ENCODE data around the gene IL20RB. TPM values are rescaled to one million over a fixed set of nuclear protein-coding genes. Genes with fewer than 3 reads are reported as not detected.

The IL20RB gene, protein sequence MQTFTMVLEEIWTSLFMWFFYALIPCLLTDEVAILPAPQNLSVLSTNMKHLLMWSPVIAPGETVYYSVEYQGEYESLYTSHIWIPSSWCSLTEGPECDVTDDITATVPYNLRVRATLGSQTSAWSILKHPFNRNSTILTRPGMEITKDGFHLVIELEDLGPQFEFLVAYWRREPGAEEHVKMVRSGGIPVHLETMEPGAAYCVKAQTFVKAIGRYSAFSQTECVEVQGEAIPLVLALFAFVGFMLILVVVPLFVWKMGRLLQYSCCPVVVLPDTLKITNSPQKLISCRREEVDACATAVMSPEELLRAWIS
- total RNA-seq (1 to 10 TPM; 1.7 to 3.5 (median 2.4) TPM), polyA plus RNA-seq (under 1 TPM in 1 of 2 donors, not detected in 1; 0.33 TPM), total RNA-seq (0.54 reads per million)

DNA sequence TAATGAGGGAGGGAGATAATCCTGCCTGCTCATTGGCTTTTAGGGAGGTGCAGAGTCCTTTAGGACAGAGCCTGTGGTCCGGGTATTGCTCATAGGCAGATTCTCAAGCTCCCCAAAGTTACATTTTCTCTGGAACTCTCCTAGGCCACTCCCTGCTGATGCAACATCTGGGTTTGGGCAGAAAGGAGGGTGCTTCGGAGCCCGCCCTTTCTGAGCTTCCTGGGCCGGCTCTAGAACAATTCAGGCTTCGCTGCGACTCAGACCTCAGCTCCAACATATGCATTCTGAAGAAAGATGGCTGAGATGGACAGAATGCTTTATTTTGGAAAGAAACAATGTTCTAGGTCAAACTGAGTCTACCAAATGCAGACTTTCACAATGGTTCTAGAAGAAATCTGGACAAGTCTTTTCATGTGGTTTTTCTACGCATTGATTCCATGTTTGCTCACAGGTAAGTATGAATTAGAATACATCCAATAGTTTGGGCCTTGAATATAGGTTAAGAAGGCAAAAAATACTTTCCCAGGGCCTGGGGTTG is at the start of gene IL20RB:
Gene IL20RB, plus strand, starts transcription at position 233 of the 538 bp plus-strand sequence. Its CDS starts 131 bp downstream, at position 364.
- intact Hi-C loops (cut with micrococcal nuclease): no loop called here
- POLR2A ChIA-PET: interaction anchor here (0.6 kb wide), 1 partner anchor 40 kb away, joined by 3 read pairs; no protein-coding TSS in a partner anchor
- no peak within 1 kb of the TSS for H3K4me3 Mint-ChIP-seq
- no peaks in the 10 kb centered on the region for H3K36me3 ChIP-seq (ENCODE audit: control insufficient read depth in 2 of 3, insufficient read depth in 3 of 3, low read length in 3 of 3)
- ATAC-seq: no peak
- H3K4me3 ChIP-seq (ENCODE audit: low read length): no peak within 1 kb of the TSS
- CTCF ChIA-PET: interaction anchor here (1.1 kb wide), 1 partner anchor 56 kb away, joined by 5 read pairs; no protein-coding TSS in a partner anchor
- no peak within 1 kb of the TSS for H3K27ac ChIP-seq (ENCODE audit: low read depth, low read length)
- no peaks in the 10 kb centered on the region for H3K9me3 ChIP-seq (ENCODE audit: control insufficient read depth in 2 of 3, low read length in 3 of 3)
- DNase-seq: no peak
- peaks cover 0 to 3% (median 0%) of the 10 kb centered on the region in 11 donors for H3K9me3 Mint-ChIP-seq
- H3K27me3 ChIP-seq (ENCODE audit: control insufficient read depth in 2 of 2, insufficient read depth in 2 of 2, low read length in 2 of 2): no peaks in the 10 kb centered on the region
- peaks cover 0 to 10% (median 0%) of the 10 kb centered on the region in 5 donors for H3K36me3 Mint-ChIP-seq
- H3K4me1 Mint-ChIP-seq: peaks cover 9 to 25% (median 16%) of the 10 kb centered on the region in 7 donors
- H3K27me3 Mint-ChIP-seq: no peaks in the 10 kb centered on the region
- H3K27ac Mint-ChIP-seq: peak within 1 kb of the TSS in 2 of 9 donors; percentile 8 to 23
- no peaks in the 10 kb centered on the region for H3K4me1 ChIP-seq (ENCODE audit: control insufficient read depth in 2 of 2, insufficient read depth in 2 of 2, low read length in 2 of 2)

GRCh38 chr3:136908297-136908696 is 49.5 kb upstream of the IL20RB start:
- Mint-ChIP-seq H3K4me3 (peak overlapping the region in 6 of 10 donors; percentile 38 to 67 (median 52)), H3K27me3 (no peaks in the 10 kb centered on the region), H3K27ac (peak overlapping the region in 7 of 9 donors; percentile 7 to 90 (median 53)), H3K9me3 (peaks cover 0 to 56% (median 18%) of the 10 kb centered on the region in 11 donors), H3K36me3 (peaks cover 6 to 51% (median 38%) of the 10 kb centered on the region in 5 donors), H3K4me1 (peaks cover 47 to 86% (median 74%) of the 10 kb centered on the region in 7 donors)
- Histone ChIP-seq H3K36me3 (ENCODE audit: control insufficient read depth in 2 of 3, insufficient read depth in 3 of 3, low read length in 3 of 3) (peaks cover 0 to 5% (median 4%) of the 10 kb centered on the region in 3 experiments), H3K27me3 (ENCODE audit: control insufficient read depth in 2 of 2, insufficient read depth in 2 of 2, low read length in 2 of 2) (no peaks in the 10 kb centered on the region), H3K27ac (ENCODE audit: low read depth, low read length) (no peak overlapping the region), H3K4me3 (ENCODE audit: low read length) (no peak overlapping the region), H3K4me1 (ENCODE audit: control insufficient read depth in 2 of 2, insufficient read depth in 2 of 2, low read length in 2 of 2) (peaks cover 34 to 62% of the 10 kb centered on the region in 2 donors), H3K9me3 (ENCODE audit: control insufficient read depth in 2 of 3, low read length in 3 of 3) (peaks cover 3 to 11% (median 3%) of the 10 kb centered on the region in 3 experiments)
- ChIA-PET POLR2A (interaction anchor here (1.0 to 1.4 kb wide), 3 partner anchors 30 to 156 kb away, joined by 3 to 4 read pairs (median 3); partner anchors contain the start of genes NCK1 and STAG1), CTCF (no interaction called here)
- intact Hi-C loops (cut with micrococcal nuclease): loop anchor here in 1 of 2 donors (2.0 kb wide), 2 partner anchors 15 to 17 kb away; no protein-coding TSS in a partner anchor
- ATAC-seq: no peak
- no peak for DNase-seq

- no peak for DNase-seq
- H3K4me1 Mint-ChIP-seq: peaks cover 50 to 94% (median 80%) of the 10 kb centered on the region in 7 donors
Observed at GRCh38 chr3:136909187-136909586, 48.6 kb upstream of the IL20RB start.

DNA sequence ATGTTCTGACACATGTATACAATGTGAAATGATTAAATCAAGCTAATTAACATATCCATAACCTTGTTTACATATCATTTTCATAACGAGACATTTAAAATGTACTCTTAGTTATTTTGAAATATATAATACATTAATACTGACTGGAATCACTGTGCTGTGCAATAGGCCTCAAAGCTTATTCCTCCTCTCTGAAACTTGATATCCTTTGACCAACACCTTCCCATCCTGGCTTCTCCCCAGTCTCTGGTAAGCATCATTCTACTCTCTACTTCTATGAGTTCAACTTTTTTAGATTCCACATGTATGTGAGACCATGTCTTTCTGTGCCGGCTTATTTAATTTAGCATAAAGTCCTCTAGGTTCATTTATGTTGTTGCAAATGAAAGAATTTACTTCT is 47.1 kb upstream of the IL20RB start:
- peaks cover 6 to 56% (median 36%) of the 10 kb centered on the region in 5 donors for H3K36me3 Mint-ChIP-seq
- peak overlapping the region in 2 of 9 donors; percentile 26 to 90 for H3K27ac Mint-ChIP-seq
- H3K9me3 Mint-ChIP-seq: peaks cover 0 to 35% (median 7%) of the 10 kb centered on the region in 11 donors
- H3K27me3 Mint-ChIP-seq: no peaks in the 10 kb centered on the region
- no peaks in the 10 kb centered on the region for H3K27me3 ChIP-seq (ENCODE audit: control insufficient read depth in 2 of 2, insufficient read depth in 2 of 2, low read length in 2 of 2)
- H3K4me1 ChIP-seq (ENCODE audit: control insufficient read depth in 2 of 2, insufficient read depth in 2 of 2, low read length in 2 of 2): peaks cover 45 to 74% of the 10 kb centered on the region in 2 donors
- H3K4me3 ChIP-seq (ENCODE audit: low read length): no peak overlapping the region
- DNase-seq (no peak), ATAC-seq (no peak)
- CTCF ChIA-PET: interaction anchor here (0.7 kb wide), 1 partner anchor 13 kb away, joined by 3 read pairs; no protein-coding TSS in a partner anchor
- H3K4me1 Mint-ChIP-seq: peaks cover 59 to 100% (median 93%) of the 10 kb centered on the region in 7 donors
- H3K9me3 ChIP-seq (ENCODE audit: control insufficient read depth in 2 of 3, low read length in 3 of 3): no peaks in the 10 kb centered on the region
- intact Hi-C loops (cut with micrococcal nuclease): loop anchor here in 1 of 2 donors (1.0 kb wide), 1 partner anchor 9 kb away; no protein-coding TSS in a partner anchor
- peak overlapping the region in 3 of 10 donors; percentile 3 to 21 (median 20) for H3K4me3 Mint-ChIP-seq
- no peak overlapping the region for H3K27ac ChIP-seq (ENCODE audit: low read depth, low read length)
- H3K36me3 ChIP-seq (ENCODE audit: control insufficient read depth in 2 of 3, insufficient read depth in 3 of 3, low read length in 3 of 3): peaks cover 0 to 4% (median 0%) of the 10 kb centered on the region in 3 experiments
- POLR2A ChIA-PET: interaction anchor here (0.5 to 1.7 kb wide), 4 partner anchors 9 to 206 kb away, joined by 3 to 7 read pairs (median 4); partner anchors contain the start of gene NCK1

More at GRCh38 chr3:136909187-136909586, 48.6 kb upstream of the IL20RB start:
- H3K27me3 ChIP-seq (ENCODE audit: control insufficient read depth in 2 of 2, insufficient read depth in 2 of 2, low read length in 2 of 2): no peaks in the 10 kb centered on the region
- peaks cover 0 to 4% (median 0%) of the 10 kb centered on the region in 3 experiments for H3K36me3 ChIP-seq (ENCODE audit: control insufficient read depth in 2 of 3, insufficient read depth in 3 of 3, low read length in 3 of 3)
- ChIA-PET POLR2A (interaction anchor here (1.0 to 1.4 kb wide), 3 partner anchors 30 to 157 kb away, joined by 3 to 4 read pairs (median 3); partner anchors contain the start of genes NCK1 and STAG1), CTCF (no interaction called here)
- Mint-ChIP-seq H3K9me3 (peaks cover 0 to 49% (median 14%) of the 10 kb centered on the region in 11 donors), H3K4me3 (peak overlapping the region in 9 of 10 donors; percentile 7 to 67 (median 45)), H3K36me3 (peaks cover 6 to 50% (median 34%) of the 10 kb centered on the region in 5 donors), H3K27ac (peak overlapping the region; percentile 6 to 90 (median 53)), H3K27me3 (no peaks in the 10 kb centered on the region)
- H3K27ac ChIP-seq (ENCODE audit: low read depth, low read length): no peak overlapping the region
- peaks cover 39 to 62% of the 10 kb centered on the region in 2 donors for H3K4me1 ChIP-seq (ENCODE audit: control insufficient read depth in 2 of 2, insufficient read depth in 2 of 2, low read length in 2 of 2)
- intact Hi-C loops (cut with micrococcal nuclease): loop anchor here in 1 of 2 donors (2.0 kb wide), 2 partner anchors 16 kb away; no protein-coding TSS in a partner anchor
- no peak overlapping the region for H3K4me3 ChIP-seq (ENCODE audit: low read length)
- ATAC-seq: peak; percentile 51
- H3K9me3 ChIP-seq (ENCODE audit: control insufficient read depth in 2 of 3, low read length in 3 of 3): peaks cover 0 to 4% (median 3%) of the 10 kb centered on the region in 3 experiments

DNA sequence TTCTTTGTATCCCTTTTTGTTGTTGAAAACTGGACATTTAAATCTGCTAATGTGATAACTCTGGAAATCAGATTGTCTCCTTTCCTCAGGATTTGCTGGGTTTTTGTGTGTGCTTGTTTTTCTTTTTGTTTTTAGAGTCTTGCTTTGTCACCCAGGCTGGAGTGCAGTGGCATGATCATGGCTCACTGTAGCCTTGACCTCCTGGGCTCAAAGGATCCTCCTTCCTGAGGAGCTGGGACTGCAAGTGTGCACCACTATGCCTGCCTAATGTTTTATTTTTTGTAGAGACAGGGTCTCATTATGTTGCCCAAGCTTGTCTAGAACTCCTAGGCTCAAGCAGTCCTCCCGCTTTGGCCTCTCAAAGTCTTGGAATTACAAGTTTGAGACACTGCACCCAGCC is 44.6 kb upstream of the IL20RB start:
- Histone ChIP-seq H3K27ac (ENCODE audit: low read depth, low read length) (no peak overlapping the region), H3K4me1 (ENCODE audit: control insufficient read depth in 2 of 2, insufficient read depth in 2 of 2, low read length in 2 of 2) (peaks cover 36 to 67% of the 10 kb centered on the region in 2 donors), H3K27me3 (ENCODE audit: control insufficient read depth in 2 of 2, insufficient read depth in 2 of 2, low read length in 2 of 2) (no peaks in the 10 kb centered on the region), H3K9me3 (ENCODE audit: control insufficient read depth in 2 of 3, low read length in 3 of 3) (no peaks in the 10 kb centered on the region), H3K36me3 (ENCODE audit: control insufficient read depth in 2 of 3, insufficient read depth in 3 of 3, low read length in 3 of 3) (peaks cover 0 to 4% (median 0%) of the 10 kb centered on the region in 3 experiments), H3K4me3 (ENCODE audit: low read length) (no peak overlapping the region)
- peaks cover 6 to 55% (median 34%) of the 10 kb centered on the region in 5 donors for H3K36me3 Mint-ChIP-seq
- POLR2A ChIA-PET: interaction anchor here (2.8 kb wide), 1 partner anchor 52 kb away, joined by 12 read pairs; the partner anchor contains the start of gene NCK1
- peaks cover 51 to 100% (median 93%) of the 10 kb centered on the region in 7 donors for H3K4me1 Mint-ChIP-seq
- DNase-seq (no peak), ATAC-seq (no peak)
- H3K27ac Mint-ChIP-seq: peak overlapping the region in 5 of 9 donors; percentile 26 to 69 (median 49)
- intact Hi-C loops (cut with micrococcal nuclease): no loop called here
- CTCF ChIA-PET: interaction anchor here (0.6 kb wide), 1 partner anchor 623 kb away, joined by 3 read pairs; no protein-coding TSS in a partner anchor
- peak overlapping the region in 5 of 10 donors; percentile 5 to 54 (median 24) for H3K4me3 Mint-ChIP-seq
- H3K9me3 Mint-ChIP-seq: peaks cover 0 to 27% (median 5%) of the 10 kb centered on the region in 11 donors
- H3K27me3 Mint-ChIP-seq: no peaks in the 10 kb centered on the region

DNA sequence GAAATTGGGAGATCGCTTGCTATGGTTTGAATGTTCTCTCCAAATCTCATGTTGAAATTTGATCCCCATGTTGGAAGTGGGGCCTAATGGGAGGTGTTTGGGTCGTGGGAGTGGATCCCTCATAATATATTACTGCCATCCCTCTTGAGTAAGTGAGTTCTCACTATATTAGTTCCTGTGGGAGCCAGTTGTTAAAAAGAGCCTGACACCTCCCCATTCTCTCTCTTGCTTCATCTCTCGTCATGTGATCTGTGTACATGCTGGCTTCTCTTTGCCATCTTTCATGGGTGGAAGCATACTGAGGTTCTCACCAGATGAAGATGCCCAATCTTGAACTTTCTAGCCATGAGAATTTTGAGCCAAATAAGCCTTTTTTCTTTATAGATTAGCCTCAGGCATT is 43.0 kb upstream of the IL20RB start:
- H3K4me1 ChIP-seq (ENCODE audit: control insufficient read depth in 2 of 2, insufficient read depth in 2 of 2, low read length in 2 of 2): peaks cover 41 to 68% of the 10 kb centered on the region in 2 donors
- H3K36me3 ChIP-seq (ENCODE audit: control insufficient read depth in 2 of 3, insufficient read depth in 3 of 3, low read length in 3 of 3): peaks cover 0 to 4% (median 0%) of the 10 kb centered on the region in 3 experiments
- Mint-ChIP-seq H3K4me3 (peak overlapping the region in 2 of 10 donors; percentile 1 to 55), H3K9me3 (peaks cover 0 to 27% (median 5%) of the 10 kb centered on the region in 11 donors), H3K27me3 (no peaks in the 10 kb centered on the region), H3K4me1 (peaks cover 49 to 100% (median 92%) of the 10 kb centered on the region in 7 donors), H3K27ac (peak overlapping the region in 1 of 9 donors; percentile 21), H3K36me3 (peaks cover 6 to 55% (median 34%) of the 10 kb centered on the region in 5 donors)
- H3K9me3 ChIP-seq (ENCODE audit: control insufficient read depth in 2 of 3, low read length in 3 of 3): no peaks in the 10 kb centered on the region
- H3K4me3 ChIP-seq (ENCODE audit: low read length): no peak overlapping the region
- ATAC-seq (no peak), DNase-seq (no peak)
- POLR2A ChIA-PET: interaction anchor here (2.8 kb wide), 1 partner anchor 53 kb away, joined by 12 read pairs; the partner anchor contains the start of gene NCK1
- CTCF ChIA-PET: no interaction called here
- intact Hi-C loops (cut with micrococcal nuclease): no loop called here
- no peak overlapping the region for H3K27ac ChIP-seq (ENCODE audit: low read depth, low read length)
- H3K27me3 ChIP-seq (ENCODE audit: control insufficient read depth in 2 of 2, insufficient read depth in 2 of 2, low read length in 2 of 2): no peaks in the 10 kb centered on the region

Measured in naive thymus-derived CD4-positive, alpha-beta T cell (primary cell).